ENCODE data around the gene NRN1L. TPM values are rescaled to one million over a fixed set of nuclear protein-coding genes. Genes with fewer than 3 reads are reported as not detected.

Gene NRN1L
- total RNA-seq, 1 experiment from 2014 or later: not detected

GRCh38 chr16:67907397-67908180, 22.9 kb downstream of the NRN1L start:
- ChIA-PET POLR2A (ENCODE audit: unreplicated experiment) (no interaction called here), CTCF (interaction anchor here (0.6 kb wide), 1 partner anchor 11 kb away, joined by 8 read pairs; no protein-coding TSS in a partner anchor)

GRCh38 chr16:67909056-67909742, 24.5 kb downstream of the NRN1L start:
- Histone ChIP-seq H3K9me2 (ENCODE audit: insufficient read depth) (no peaks in the 10 kb centered on the region), H3F3A (ENCODE audit: insufficient read depth, low read depth) (no peaks in the 10 kb centered on the region), H3K9me3 (ENCODE audit: insufficient read depth, low read depth) (no peaks in the 10 kb centered on the region), H3K4me3 (no peak overlapping the region), H3K27me3 (ENCODE audit: insufficient read depth, low read depth) (no peaks in the 10 kb centered on the region), H3K79me2 (ENCODE audit: low read depth) (no peaks in the 10 kb centered on the region), H3K36me3 (ENCODE audit: low read depth) (no peaks in the 10 kb centered on the region), H3K4me1 (replicated peaks; ENCODE audit: insufficient read depth) (no peaks in the 10 kb centered on the region), H4K20me1 (ENCODE audit: insufficient read depth) (peaks cover 4% of the 10 kb centered on the region; the same call in 1 of the 2 replicates), H3K4me2 (no peak overlapping the region), H2AFZ (no peak overlapping the region), H3K27ac (no peak overlapping the region)
- POLR2A ChIA-PET (ENCODE audit: unreplicated experiment): no interaction called here
- TF ChIP-seq CTCF (conservative IDR thresholded peaks at IDR 0.05) (no peak), EZH2 (IDR thresholded peaks at IDR 0.05; ENCODE audit: low read depth) (no peak)
- no peak for DNase-seq
- BruUV-seq (replicated peaks): no TSS peak
- intact Hi-C loops (cut with micrococcal nuclease; ENCODE audit: unreplicated experiment): no loop called here
- CTCF ChIA-PET: no interaction called here

More at GRCh38 chr16:67907397-67908180, 22.9 kb downstream of the NRN1L start:
- no TSS peak for BruUV-seq (replicated peaks)
- TF ChIP-seq CTCF (conservative IDR thresholded peaks at IDR 0.05): no peak
- no peak for TF ChIP-seq EZH2 (IDR thresholded peaks at IDR 0.05; ENCODE audit: low read depth)
- no peaks in the 10 kb centered on the region for H3K36me3 ChIP-seq (ENCODE audit: low read depth)
- H3K4me2 ChIP-seq: no peak overlapping the region
- no peaks in the 10 kb centered on the region for H3K9me2 ChIP-seq (ENCODE audit: insufficient read depth)
- H3K4me3 ChIP-seq: no peak overlapping the region
- H3F3A ChIP-seq (ENCODE audit: insufficient read depth, low read depth): no peaks in the 10 kb centered on the region
- peaks cover 6% of the 10 kb centered on the region for H4K20me1 ChIP-seq (ENCODE audit: insufficient read depth)
- no peaks in the 10 kb centered on the region for H3K9me3 ChIP-seq (ENCODE audit: insufficient read depth, low read depth)
- intact Hi-C loops (cut with micrococcal nuclease; ENCODE audit: unreplicated experiment): no loop called here
- no peak overlapping the region for H3K27ac ChIP-seq
- DNase-seq: no peak
- H3K79me2 ChIP-seq (ENCODE audit: low read depth): no peaks in the 10 kb centered on the region
- no peak overlapping the region for H2AFZ ChIP-seq
- no peaks in the 10 kb centered on the region for H3K27me3 ChIP-seq (ENCODE audit: insufficient read depth, low read depth)
- no peaks in the 10 kb centered on the region for H3K4me1 ChIP-seq (replicated peaks; ENCODE audit: insufficient read depth)

GRCh38 chr16:67910158-67910557, 25.5 kb downstream of the NRN1L start:
- Histone ChIP-seq H3K9me2 (ENCODE audit: insufficient read depth) (no peaks in the 10 kb centered on the region), H3K79me2 (ENCODE audit: low read depth) (no peaks in the 10 kb centered on the region), H3K9me3 (ENCODE audit: insufficient read depth, low read depth) (no peaks in the 10 kb centered on the region), H3K4me2 (no peak overlapping the region), H2AFZ (no peak overlapping the region), H3K27me3 (ENCODE audit: insufficient read depth, low read depth) (no peaks in the 10 kb centered on the region), H3K4me3 (no peak overlapping the region), H3K27ac (no peak overlapping the region), H3K36me3 (ENCODE audit: low read depth) (no peaks in the 10 kb centered on the region), H3F3A (ENCODE audit: insufficient read depth, low read depth) (no peaks in the 10 kb centered on the region), H3K4me1 (replicated peaks; ENCODE audit: insufficient read depth) (no peaks in the 10 kb centered on the region), H4K20me1 (ENCODE audit: insufficient read depth) (peaks cover 4% of the 10 kb centered on the region; the same call in 1 of the 2 replicates)
- DNase-seq: no peak
- CTCF ChIA-PET: no interaction called here
- TF ChIP-seq EZH2 (IDR thresholded peaks at IDR 0.05; ENCODE audit: low read depth) (no peak), CTCF (conservative IDR thresholded peaks at IDR 0.05) (no peak)
- intact Hi-C loops (cut with micrococcal nuclease; ENCODE audit: unreplicated experiment): no loop called here
- POLR2A ChIA-PET (ENCODE audit: unreplicated experiment): no interaction called here
- no TSS peak for BruUV-seq (replicated peaks)

All from PC-9 (cell line).